T-helper 2 cell treated with Interferon-gamma antibody and Interleukin-4, amounts not matched to agents 5 μg/mL and 100 μg/mL, for 36 hours (primary cell): Measurements from ENCODE around the gene LYSMD4.

Experiments
- DNase-seq: peaks from one replicate; pipeline ENCODE4 v3.0.0; 2021; ENCODE audit warnings: low spot score
- H3K27ac Mint-ChIP-seq: one replicate; pipeline ENCODE4 v1.8.0; 2021; ENCODE audit warnings: mild to moderate bottlenecking, mixed read lengths
- H3K27me3 Mint-ChIP-seq: one replicate; pipeline ENCODE4 v1.8.0; 2021; ENCODE audit warnings: low read depth, mixed read lengths
- H3K36me3 Mint-ChIP-seq: one replicate; pipeline ENCODE4 v1.8.0; 2021; ENCODE audit warnings: low read depth, mixed read lengths
- H3K4me1 Mint-ChIP-seq: one replicate; pipeline ENCODE4 v1.8.0; 2021; ENCODE audit warnings: low read depth, mixed read lengths
- H3K4me3 Mint-ChIP-seq: one replicate; pipeline ENCODE4 v1.8.0; 2022; ENCODE audit warnings: mild to moderate bottlenecking, moderate library complexity, mixed read lengths
- H3K9me3 Mint-ChIP-seq: one replicate; pipeline ENCODE4 v1.8.0; 2021; ENCODE audit warnings: mixed read lengths

Gene LYSMD4

DNA sequence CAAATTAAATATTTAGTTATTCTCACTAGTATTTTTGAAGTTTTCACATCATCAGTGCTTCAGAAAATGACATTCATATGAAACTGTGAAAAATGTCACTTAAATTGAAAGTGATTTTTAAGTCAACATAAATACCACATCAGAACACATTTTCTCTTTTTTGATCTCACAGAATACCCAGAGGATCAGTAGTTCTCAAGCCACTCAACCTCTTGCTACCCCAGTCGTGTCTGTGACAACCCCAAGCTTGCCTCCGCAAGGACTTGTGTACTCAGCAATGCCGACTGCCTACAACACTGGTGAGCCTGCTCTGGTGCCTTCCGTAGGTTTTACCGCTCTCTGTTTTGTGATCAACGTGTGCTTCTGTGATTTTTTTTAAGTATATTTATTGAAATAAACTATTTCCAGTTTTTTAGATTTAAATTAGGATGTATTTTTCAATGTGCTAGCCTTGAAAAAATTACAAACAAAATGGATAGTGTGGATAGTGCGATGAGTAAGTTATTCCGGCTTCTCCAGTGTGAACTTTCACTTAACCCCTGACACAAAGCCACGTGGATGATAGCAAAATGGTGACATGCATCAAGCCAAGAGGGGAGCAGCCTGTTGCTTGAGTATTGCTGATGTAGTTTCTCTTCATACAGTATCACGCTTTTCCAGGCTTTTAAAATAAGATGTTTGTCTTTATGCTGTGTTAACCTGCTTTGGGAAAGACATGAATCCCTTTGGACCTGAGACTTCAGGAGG lies 26.5 kb downstream of the LYSMD4 start:
- H3K27me3 Mint-ChIP-seq, result no peaks in the 10 kb centered on the region
- peaks cover 16% of the 10 kb centered on the region for H3K36me3 Mint-ChIP-seq
- H3K4me1 Mint-ChIP-seq, result peaks cover 36% of the 10 kb centered on the region
- DNase-seq, result no peak
- peak overlapping the region; percentile 71 for H3K27ac Mint-ChIP-seq
- H3K9me3 Mint-ChIP-seq, result no peaks in the 10 kb centered on the region
- peak overlapping the region; percentile 81 for H3K4me3 Mint-ChIP-seq

GRCh38 chr15:99704444-99704838 lies 28.8 kb downstream of the LYSMD4 start:
- Mint-ChIP-seq H3K36me3 (peaks cover 14% of the 10 kb centered on the region), H3K27me3 (no peaks in the 10 kb centered on the region), H3K27ac (no peak overlapping the region), H3K4me3 (no peak overlapping the region), H3K4me1 (peaks cover 38% of the 10 kb centered on the region), H3K9me3 (no peaks in the 10 kb centered on the region)
- DNase-seq, result peak; percentile 36

DNA sequence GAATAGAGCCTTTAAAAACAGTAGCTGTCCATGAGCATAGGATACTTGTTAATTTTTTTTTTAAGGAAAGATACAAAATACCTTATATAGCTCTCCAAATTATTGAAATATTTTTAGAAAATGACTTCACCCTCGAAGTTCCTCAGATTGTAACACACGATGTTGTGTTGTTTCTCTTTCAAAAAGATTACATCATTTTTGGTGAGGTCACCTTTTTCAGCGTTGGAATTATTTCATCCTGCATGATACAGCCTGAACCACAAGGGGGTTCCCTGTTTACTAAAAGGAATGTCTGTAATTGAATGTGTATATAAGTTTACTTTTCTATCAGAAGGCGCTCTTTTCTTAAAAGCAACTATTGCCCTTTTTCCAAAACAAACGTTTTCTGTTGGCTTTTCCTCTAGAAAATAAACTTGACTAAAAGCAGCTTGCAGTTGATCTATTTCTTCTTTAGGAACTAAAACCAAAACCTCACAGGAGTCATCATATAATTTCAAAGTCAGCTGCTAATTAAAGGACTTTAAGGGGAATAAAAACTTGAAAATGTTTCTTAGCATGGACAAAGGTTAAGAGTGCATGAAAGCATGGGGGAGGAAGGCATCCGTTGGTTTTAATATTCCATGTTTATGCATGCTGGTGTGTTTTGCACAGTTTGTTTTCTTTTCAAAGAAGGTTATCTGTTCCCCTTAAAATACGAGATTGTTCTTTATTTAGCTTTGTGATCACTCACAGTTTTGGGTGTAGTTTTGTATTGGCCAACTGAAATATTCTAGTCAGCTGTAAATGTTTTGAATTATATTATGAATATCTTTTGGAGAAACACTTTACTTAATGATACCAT lies 29.4 kb downstream of the LYSMD4 start:
- Mint-ChIP-seq H3K4me3 (no peak overlapping the region), H3K27me3 (no peaks in the 10 kb centered on the region), H3K27ac (peak overlapping the region; percentile 42), H3K9me3 (no peaks in the 10 kb centered on the region), H3K36me3 (peaks cover 10% of the 10 kb centered on the region), H3K4me1 (peaks cover 38% of the 10 kb centered on the region)
- DNase-seq, result no peak

DNA sequence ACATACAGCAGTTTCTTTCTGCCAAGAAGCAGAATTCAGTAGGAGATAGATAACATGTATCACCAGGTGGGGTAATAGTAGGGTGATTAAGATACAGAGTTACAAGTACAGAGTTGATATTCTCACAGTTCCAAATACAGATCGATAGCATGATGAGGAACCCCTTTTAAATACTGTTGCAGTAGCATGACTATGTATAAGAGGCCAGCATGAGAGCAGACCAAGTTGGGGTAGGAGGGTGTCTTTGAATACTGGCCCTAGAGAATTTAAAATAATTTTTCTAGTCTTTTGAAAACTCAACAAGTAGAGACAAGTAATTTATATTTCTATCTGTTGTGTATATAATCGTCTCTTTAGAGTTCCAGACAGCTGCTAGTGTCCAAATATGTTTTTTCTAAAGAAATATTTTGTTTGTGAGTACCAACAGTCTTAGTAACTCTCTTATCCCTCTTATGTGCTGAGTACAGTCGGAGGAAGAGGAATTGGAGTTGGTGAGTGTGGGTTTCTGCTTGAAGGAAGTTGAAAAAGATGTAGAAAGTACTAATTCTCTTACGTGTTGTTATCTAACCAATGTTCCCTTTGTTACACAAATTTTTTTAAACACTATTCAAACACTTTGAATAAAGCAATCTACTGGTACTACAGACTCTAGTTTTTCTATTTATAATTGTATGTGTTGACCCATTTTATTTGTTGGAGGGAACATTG lies 30.2 kb downstream of the LYSMD4 start:
- H3K9me3 Mint-ChIP-seq, result no peaks in the 10 kb centered on the region
- no peak for DNase-seq
- peaks cover 32% of the 10 kb centered on the region for H3K4me1 Mint-ChIP-seq
- no peak overlapping the region for H3K27ac Mint-ChIP-seq
- no peaks in the 10 kb centered on the region for H3K27me3 Mint-ChIP-seq
- no peak overlapping the region for H3K4me3 Mint-ChIP-seq
- peaks cover 4% of the 10 kb centered on the region for H3K36me3 Mint-ChIP-seq

DNA sequence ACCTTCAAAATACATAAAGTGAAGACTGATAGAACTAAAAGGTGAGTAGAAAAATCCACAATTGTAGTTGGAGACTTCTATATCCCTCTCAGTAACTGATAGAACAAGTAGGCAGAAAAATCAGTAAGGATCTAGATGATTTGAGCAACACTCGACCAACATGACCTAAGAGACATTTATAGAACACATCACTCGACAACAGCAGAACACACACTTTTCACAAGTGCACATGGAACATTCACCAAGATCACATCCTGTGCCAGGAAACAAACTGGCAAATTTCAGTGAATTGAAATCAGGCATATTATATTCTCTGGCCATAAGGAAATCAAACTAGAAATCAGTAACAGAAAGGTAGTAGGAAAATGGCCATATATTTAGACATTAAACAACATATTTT lies 37.1 kb downstream of the LYSMD4 start:
- Mint-ChIP-seq H3K27me3 (no peaks in the 10 kb centered on the region), H3K9me3 (no peaks in the 10 kb centered on the region), H3K4me3 (no peak overlapping the region), H3K36me3 (peaks cover 28% of the 10 kb centered on the region), H3K27ac (no peak overlapping the region), H3K4me1 (peaks cover under 1% of the 10 kb centered on the region)
- DNase-seq, result no peak

- Mint-ChIP-seq H3K27ac (no peak overlapping the region), H3K9me3 (no peaks in the 10 kb centered on the region), H3K27me3 (no peaks in the 10 kb centered on the region), H3K4me1 (peaks cover 3% of the 10 kb centered on the region), H3K4me3 (no peak overlapping the region), H3K36me3 (peaks cover 47% of the 10 kb centered on the region)
- no peak for DNase-seq
Observed at GRCh38 chr15:99692825-99693224, 40.4 kb downstream of the LYSMD4 start.

DNA sequence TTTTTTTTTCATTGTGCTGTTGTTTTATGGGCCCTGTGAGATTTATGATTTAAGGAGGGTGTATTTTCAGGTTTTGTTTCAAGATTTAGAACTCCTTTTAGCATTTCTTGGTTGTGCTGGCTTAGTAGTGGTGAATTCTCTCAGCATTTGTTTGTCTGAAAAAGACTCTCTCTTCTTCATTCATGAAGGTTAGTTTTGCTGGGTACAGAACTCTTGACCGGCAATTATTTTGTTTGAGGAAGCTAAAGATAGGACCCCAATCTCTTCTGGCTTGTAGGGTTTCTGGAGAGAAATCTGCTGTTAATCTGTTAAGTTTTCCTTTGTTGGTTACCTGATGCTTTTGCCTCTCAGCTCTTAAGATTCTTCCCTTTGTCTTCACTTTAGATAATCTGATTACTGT lies 46.9 kb downstream of the LYSMD4 start:
- DNase-seq, result no peak
- no peaks in the 10 kb centered on the region for H3K27me3 Mint-ChIP-seq
- H3K36me3 Mint-ChIP-seq, result peaks cover 71% of the 10 kb centered on the region
- H3K9me3 Mint-ChIP-seq, result peaks cover 34% of the 10 kb centered on the region
- peaks cover 22% of the 10 kb centered on the region for H3K4me1 Mint-ChIP-seq
- no peak overlapping the region for H3K27ac Mint-ChIP-seq
- no peak overlapping the region for H3K4me3 Mint-ChIP-seq

- Mint-ChIP-seq H3K9me3 (peaks cover 34% of the 10 kb centered on the region), H3K4me3 (peak overlapping the region; percentile 60), H3K27ac (peak overlapping the region; percentile 84), H3K36me3 (peaks cover 71% of the 10 kb centered on the region), H3K4me1 (peaks cover 23% of the 10 kb centered on the region), H3K27me3 (no peaks in the 10 kb centered on the region)
- DNase-seq, result no peak
Observed at GRCh38 chr15:99683000-99683670, 50.1 kb downstream of the LYSMD4 start.

GRCh38 chr15:99682455-99682854 lies 50.8 kb downstream of the LYSMD4 start:
- no peaks in the 10 kb centered on the region for H3K27me3 Mint-ChIP-seq
- H3K4me1 Mint-ChIP-seq, result peaks cover 22% of the 10 kb centered on the region
- peaks cover 67% of the 10 kb centered on the region for H3K36me3 Mint-ChIP-seq
- H3K9me3 Mint-ChIP-seq, result peaks cover 32% of the 10 kb centered on the region
- H3K4me3 Mint-ChIP-seq, result no peak overlapping the region
- H3K27ac Mint-ChIP-seq, result peak overlapping the region; percentile 37
- no peak for DNase-seq

DNA sequence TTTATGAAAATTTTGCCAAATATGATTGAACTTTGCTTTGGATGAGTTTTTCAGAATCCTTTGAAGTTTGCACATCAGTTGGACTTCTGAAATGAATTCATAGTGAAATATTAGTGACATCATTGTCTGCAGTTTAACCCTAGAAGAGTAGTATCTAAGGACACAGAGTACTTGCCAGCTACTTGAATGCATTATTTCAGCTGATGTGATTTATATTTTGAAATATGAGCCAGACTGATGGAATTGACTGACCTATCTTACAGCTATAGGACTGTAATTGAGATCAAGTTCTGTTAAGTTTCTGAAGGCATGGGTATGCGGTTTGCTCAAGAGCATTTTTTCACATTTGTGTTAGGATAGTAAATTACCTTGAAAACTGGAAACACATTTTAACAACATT lies 51.2 kb downstream of the LYSMD4 start:
- no peak for DNase-seq
- H3K4me3 Mint-ChIP-seq, result no peak overlapping the region
- H3K27ac Mint-ChIP-seq, result no peak overlapping the region
- peaks cover 66% of the 10 kb centered on the region for H3K36me3 Mint-ChIP-seq
- H3K4me1 Mint-ChIP-seq, result peaks cover 21% of the 10 kb centered on the region
- H3K9me3 Mint-ChIP-seq, result peaks cover 29% of the 10 kb centered on the region
- H3K27me3 Mint-ChIP-seq, result no peaks in the 10 kb centered on the region

DNA sequence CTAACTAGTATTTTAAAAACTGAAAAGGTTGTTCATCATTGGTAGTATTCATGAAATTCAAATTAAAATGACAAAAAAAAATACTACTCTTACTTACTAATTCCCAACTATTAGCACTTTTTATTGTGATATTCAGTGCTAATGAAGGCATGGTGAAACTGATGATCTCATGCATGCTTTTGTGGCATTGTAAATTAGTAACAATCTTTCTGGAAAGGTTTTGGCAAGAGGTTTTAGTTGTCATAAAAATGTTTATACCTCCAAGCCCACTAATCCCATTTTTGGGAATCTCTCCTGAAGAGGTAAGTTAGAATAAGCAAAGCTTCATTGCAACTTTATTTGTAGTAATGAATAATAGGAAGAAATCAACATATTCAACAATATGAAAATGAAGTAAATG lies 53.0 kb downstream of the LYSMD4 start:
- H3K27me3 Mint-ChIP-seq, result no peaks in the 10 kb centered on the region
- H3K4me1 Mint-ChIP-seq, result peaks cover 21% of the 10 kb centered on the region
- H3K36me3 Mint-ChIP-seq, result peaks cover 57% of the 10 kb centered on the region
- H3K4me3 Mint-ChIP-seq, result no peak overlapping the region
- no peak overlapping the region for H3K27ac Mint-ChIP-seq
- no peak for DNase-seq
- peaks cover 13% of the 10 kb centered on the region for H3K9me3 Mint-ChIP-seq

GRCh38 chr15:99677540-99678134 lies 55.6 kb downstream of the LYSMD4 start:
- no peak for DNase-seq
- Mint-ChIP-seq H3K9me3 (no peaks in the 10 kb centered on the region), H3K4me1 (peaks cover 11% of the 10 kb centered on the region), H3K36me3 (peaks cover 41% of the 10 kb centered on the region), H3K27ac (no peak overlapping the region), H3K27me3 (no peaks in the 10 kb centered on the region), H3K4me3 (no peak overlapping the region)
